Smooth muscle cell (in vitro differentiated cells): Measurements from ENCODE around the gene PRKAG2. TPM values are rescaled to one million over a fixed set of nuclear protein-coding genes. Genes with fewer than 3 reads are reported as not detected.

Experiments used
- DNase-seq: peaks from one replicate; lab custom pipeline; 2025; ENCODE audit not compliant: unreplicated experiment; lab: John Stamatoyannopoulos, UW
- H2AFZ ChIP-seq: fragments of 200-600 bp; sonication (generic); 2 replicates; pipeline ENCODE4 v1.6.0; 2016; ENCODE audit warnings: antibody characterized with exemption, low read depth, mild to moderate bottlenecking
- H3F3A ChIP-seq: fragments of 200-600 bp; sonication (generic); 2 replicates; pipeline ENCODE4 v1.6.0; 2017; ENCODE audit warnings: antibody characterized with exemption, low read depth
- H3K27ac ChIP-seq: fragments of 200-600 bp; sonication (generic); 2 replicates; pipeline ENCODE4 v1.5.1; 2016; ENCODE audit warnings: low read depth, mild to moderate bottlenecking
- H3K27me3 ChIP-seq: fragments of 200-600 bp; sonication (generic); 2 replicates; pipeline ENCODE4 v1.6.1; 2016; ENCODE audit warnings: low read depth, mild to moderate bottlenecking
- H3K36me3 ChIP-seq: fragments of 200-600 bp; sonication (generic); 2 replicates; pipeline ENCODE4 v1.5.1; 2016; ENCODE audit warnings: low read depth
- H3K4me1 ChIP-seq: fragments of 200-600 bp; sonication (generic); 2 replicates; pipeline ENCODE4 v1.5.1; 2016; ENCODE audit warnings: low read depth
- H3K4me2 ChIP-seq: fragments of 200-600 bp; sonication (generic); 2 replicates; pipeline ENCODE4 v1.6.0; 2016; ENCODE audit warnings: mild to moderate bottlenecking
- H3K4me3 ChIP-seq: fragments of 200-600 bp; sonication (generic); 2 replicates; pipeline ENCODE4 v1.5.1; 2016; ENCODE audit warnings: mild to moderate bottlenecking
- H3K79me2 ChIP-seq: fragments of 200-600 bp; sonication (generic); 2 replicates; pipeline ENCODE4 v1.6.0; 2016; ENCODE audit warnings: low read depth, mild to moderate bottlenecking
- H3K9ac ChIP-seq: fragments of 200-600 bp; sonication (generic); 2 replicates; pipeline ENCODE4 v1.6.0; 2016; ENCODE audit warnings: low read depth
- H3K9me3 ChIP-seq: fragments of 200-600 bp; sonication (generic); replicated peaks from 2 replicates; pipeline ENCODE4 v1.5.1; 2016; ENCODE audit warnings: low read depth
- H4K20me1 ChIP-seq: fragments of 200-600 bp; sonication (generic); 2 replicates; pipeline ENCODE4 v1.6.0; 2016; ENCODE audit warnings: low read depth
- CTCF ChIP-seq: fragments of 200-600 bp; sonication (generic); IDR thresholded peaks from 2 replicates; pipeline ENCODE4 v1.5.1; 2017; ENCODE audit warnings: borderline replicate concordance, mild to moderate bottlenecking, antibody characterized with exemption; ENCODE audit not compliant: insufficient read depth, poor library complexity, severe bottlenecking
- WGBS: methylation state at CpG from one replicate; pipeline ENCODE4 v1.1.7; 2016; ENCODE audit warnings: low lambda C conversion rate; 5-methylcytosine and 5-hydroxymethylcytosine counted together
- polyA plus RNA-seq: library from polyadenylated mRNA; unstranded; fragments of >200 nt; fragmentation: Nextera tagmentation; extraction: Ambion mirVana; gene quantifications from 2 replicates; pipeline ENCODE4 v1.2.1, GENCODE V29; 2016
- total RNA-seq: library from RNA; depleted of rRNA; stranded (reverse); fragments of >200 nt; gene quantifications from 2 replicates; pipeline ENCODE4 v1.2.3, GENCODE V29; 2014

PRKAG2 gene
- total and polyA plus RNA-seq, 2 experiments from 2014 or later, result 3.5 to 3.9 TPM

- H3K9me3 ChIP-seq, result no peaks in the 10 kb centered on the region
- no peaks in the 10 kb centered on the region for H3F3A ChIP-seq
- no peak for TF ChIP-seq CTCF
- peaks cover 4% of the 10 kb centered on the region for H3K27me3 ChIP-seq
- WGBS, result 94% methylated on average over 5 of the region's 5 CpGs
- no peak overlapping the region for H2AFZ ChIP-seq
- H3K27ac ChIP-seq, result no peak overlapping the region
- H3K79me2 ChIP-seq, result no peaks in the 10 kb centered on the region
- no peak overlapping the region for H3K9ac ChIP-seq
- no peaks in the 10 kb centered on the region for H4K20me1 ChIP-seq
- DNase-seq, result no peak
- H3K36me3 ChIP-seq, result no peaks in the 10 kb centered on the region
- no peak overlapping the region for H3K4me2 ChIP-seq
- H3K4me3 ChIP-seq, result no peak overlapping the region
- peaks cover 4% of the 10 kb centered on the region for H3K4me1 ChIP-seq
These were observed 90.0 kb downstream of the PRKAG2 start for GRCh38 chr7:151786936-151787335.

- no peak for DNase-seq
- 91% methylated on average over 19 of the region's 19 CpGs for whole genome bisulfite sequencing
- Histone ChIP-seq H3K4me2 (no peak overlapping the region), H3F3A (no peaks in the 10 kb centered on the region), H3K36me3 (no peaks in the 10 kb centered on the region), H3K27ac (no peak overlapping the region), H3K27me3 (peaks cover 10% of the 10 kb centered on the region), H3K4me3 (no peak overlapping the region), H3K9ac (no peak overlapping the region), H4K20me1 (no peaks in the 10 kb centered on the region), H3K9me3 (no peaks in the 10 kb centered on the region), H3K79me2 (no peaks in the 10 kb centered on the region), H3K4me1 (peaks cover 4% of the 10 kb centered on the region), H2AFZ (no peak overlapping the region)
- no peak for TF ChIP-seq CTCF
These were observed 90.7 kb downstream of the PRKAG2 start for GRCh38 chr7:151786241-151786640.

GRCh38 chr7:151785681-151785965 lies 91.3 kb downstream of the PRKAG2 start:
- 94% methylated on average over 7 of the region's 7 CpGs for WGBS
- DNase-seq, result no peak
- H3F3A ChIP-seq, result no peaks in the 10 kb centered on the region
- peaks cover 12% of the 10 kb centered on the region for H3K27me3 ChIP-seq
- no peak overlapping the region for H3K4me3 ChIP-seq
- no peaks in the 10 kb centered on the region for H4K20me1 ChIP-seq
- H3K4me2 ChIP-seq, result no peak overlapping the region
- H3K9ac ChIP-seq, result no peak overlapping the region
- H3K27ac ChIP-seq, result no peak overlapping the region
- no peaks in the 10 kb centered on the region for H3K36me3 ChIP-seq
- no peak for TF ChIP-seq CTCF
- H3K79me2 ChIP-seq, result no peaks in the 10 kb centered on the region
- H3K9me3 ChIP-seq, result no peaks in the 10 kb centered on the region
- H3K4me1 ChIP-seq, result peaks cover 4% of the 10 kb centered on the region
- no peak overlapping the region for H2AFZ ChIP-seq

GRCh38 chr7:151784853-151785680 lies 91.8 kb downstream of the PRKAG2 start:
- H3K79me2 ChIP-seq, result no peaks in the 10 kb centered on the region
- H3F3A ChIP-seq, result no peaks in the 10 kb centered on the region
- H3K9ac ChIP-seq, result no peak overlapping the region
- peaks cover 12% of the 10 kb centered on the region for H3K27me3 ChIP-seq
- no peaks in the 10 kb centered on the region for H3K9me3 ChIP-seq
- no peaks in the 10 kb centered on the region for H3K36me3 ChIP-seq
- H3K4me2 ChIP-seq, result no peak overlapping the region
- TF ChIP-seq CTCF, result no peak
- no peak overlapping the region for H3K27ac ChIP-seq
- no peaks in the 10 kb centered on the region for H4K20me1 ChIP-seq
- H3K4me1 ChIP-seq, result peaks cover 4% of the 10 kb centered on the region
- 90% methylated on average over 21 of the region's 21 CpGs for WGBS
- H3K4me3 ChIP-seq, result no peak overlapping the region
- no peak for DNase-seq
- H2AFZ ChIP-seq, result no peak overlapping the region
